ENCODE results near the gene AADAC.
"Not testable (repeated sequence)": the region's sequence is repeated elsewhere in the genome, so short reads cannot be mapped to it uniquely, and the experiment has no call there.

The AADAC gene

GRCh38 chr3:151856641-151857040, 42.7 kb downstream of the AADAC start:
- H3K4me3 ChIP-seq (ENCODE audit: low read length), result no peak overlapping the region
- no peak for TF ChIP-seq ZNF274 (IDR thresholded peaks at IDR 0.05; ENCODE audit: low read depth, low read length)

GRCh38 chr3:151859233-151859673, 45.3 kb downstream of the AADAC start:
- TF ChIP-seq ZNF274 (IDR thresholded peaks at IDR 0.05; ENCODE audit: low read depth, low read length), result no peak
- no peak overlapping the region for H3K4me3 ChIP-seq (ENCODE audit: low read length)

- no peak for TF ChIP-seq ZNF274 (IDR thresholded peaks at IDR 0.05; ENCODE audit: low read depth, low read length)
- no peak overlapping the region for H3K4me3 ChIP-seq (ENCODE audit: low read length)
These were observed 46.0 kb downstream of the AADAC start for GRCh38 chr3:151859905-151860304.

GRCh38 chr3:151863611-151864010, 49.7 kb downstream of the AADAC start:
- H3K4me3 ChIP-seq (ENCODE audit: low read length), result no peak overlapping the region
- no peak for TF ChIP-seq ZNF274 (IDR thresholded peaks at IDR 0.05; ENCODE audit: low read depth, low read length)

- H3K4me3 ChIP-seq (ENCODE audit: low read length), result no peak overlapping the region
- no peak for TF ChIP-seq ZNF274 (IDR thresholded peaks at IDR 0.05; ENCODE audit: low read depth, low read length)
These were observed 50.6 kb downstream of the AADAC start for GRCh38 chr3:151864423-151865101.

GRCh38 chr3:151866711-151867410, 52.9 kb downstream of the AADAC start:
- H3K4me3 ChIP-seq (ENCODE audit: low read length), result no peak overlapping the region
- TF ChIP-seq ZNF274 (IDR thresholded peaks at IDR 0.05; ENCODE audit: low read depth, low read length), result no peak

- H3K4me3 ChIP-seq (ENCODE audit: low read length), result no peak overlapping the region
- TF ChIP-seq ZNF274 (IDR thresholded peaks at IDR 0.05; ENCODE audit: low read depth, low read length), result no peak
These were observed 53.8 kb downstream of the AADAC start for GRCh38 chr3:151867666-151868065.

GRCh38 chr3:151869181-151869580, 55.3 kb downstream of the AADAC start:
- TF ChIP-seq ZNF274 (IDR thresholded peaks at IDR 0.05; ENCODE audit: low read depth, low read length), result no peak
- H3K4me3 ChIP-seq (ENCODE audit: low read length), result no peak overlapping the region

- H3K4me3 ChIP-seq (ENCODE audit: low read length), result no peak overlapping the region
- TF ChIP-seq ZNF274 (IDR thresholded peaks at IDR 0.05; ENCODE audit: low read depth, low read length), result no peak
These were observed 57.9 kb downstream of the AADAC start for GRCh38 chr3:151871639-151872468.

- H3K4me3 ChIP-seq (ENCODE audit: low read length), result no peak within 1 kb of the TSS; the same call in 1 of the 2 replicates
- no peak for TF ChIP-seq ZNF274 (IDR thresholded peaks at IDR 0.05; ENCODE audit: low read depth, low read length)
These were observed 59.5 kb downstream of the AADAC start, which contains the start of gene SUCNR1 for GRCh38 chr3:151873398-151873797. Gene SUCNR1 (plus strand): TSS chr3:151873643. CDS start chr3:151879893, 6,250 bp downstream.

- H3K4me3 ChIP-seq (ENCODE audit: low read length), result not testable (repeated sequence)
These were observed 60.2 kb downstream of the AADAC start for GRCh38 chr3:151874079-151874478.

GRCh38 chr3:151875759-151876158, 61.8 kb downstream of the AADAC start:
- TF ChIP-seq ZNF274 (IDR thresholded peaks at IDR 0.05; ENCODE audit: low read depth, low read length), result no peak
- 0 out of 2 replicates have a peak overlapping the region, but pooled peaks have one; percentile 17 for H3K4me3 ChIP-seq (ENCODE audit: low read length)

- no peak for TF ChIP-seq ZNF274 (IDR thresholded peaks at IDR 0.05; ENCODE audit: low read depth, low read length)
- no peak overlapping the region for H3K4me3 ChIP-seq (ENCODE audit: low read length)
These were observed 63.4 kb downstream of the AADAC start for GRCh38 chr3:151877269-151877668.

All from GM08714 (cell line).